Hindlimb muscle (tissue), 1 donor: Measurements from ENCODE around the gene PID1. TPM values are rescaled to one million over a fixed set of nuclear protein-coding genes. Genes with fewer than 3 reads are reported as not detected.

Experiments
- DNase-seq: peaks from one replicate; pipeline ENCODE4 v3.0.0-alpha.2; 2013
- polyA plus RNA-seq: library from polyadenylated mRNA; unstranded; fragments of 120-200 nt; gene quantifications from one replicate; pipeline ENCODE4 v1.2.1, GENCODE V29; 2013; ENCODE audit not compliant: insufficient read length

PID1 gene
- polyA plus RNA-seq, 1 donor = 16.6 TPM

GRCh38 chr2:229001196-229001595 lies 269.9 kb downstream of the PID1 start:
- no peak for DNase-seq

- no peak for DNase-seq
Observed at GRCh38 chr2:228999326-228999725, 271.8 kb downstream of the PID1 start.

- no peak for DNase-seq
Observed at GRCh38 chr2:228988786-228989185, 282.3 kb downstream of the PID1 start.

GRCh38 chr2:228987441-228988155 lies 283.5 kb downstream of the PID1 start:
- no peak for DNase-seq

GRCh38 chr2:228986961-228987360 lies 284.1 kb downstream of the PID1 start:
- no peak for DNase-seq

GRCh38 chr2:228983700-228984099 lies 287.4 kb downstream of the PID1 start:
- DNase-seq = no peak

GRCh38 chr2:228974169-228974568 lies 296.9 kb downstream of the PID1 start:
- no peak for DNase-seq
